Neural cell (in vitro differentiated cells): ENCODE data around the gene SH2D3A. TPM values are rescaled to one million over a fixed set of nuclear protein-coding genes. Genes with fewer than 3 reads are reported as not detected.

Source experiments
- H2AFZ ChIP-seq: fragments of 200-600, 300-800 bp; sonication (generic), shearing (Covaris generic); 2 replicates; pipeline ENCODE4 v1.6.0; 2014; ENCODE audit warnings: low read depth, mild to moderate bottlenecking, antibody characterized with exemption, low read length, moderate library complexity
- H3F3A ChIP-seq: fragments of 200-600 bp; shearing (Covaris generic); 2 replicates; pipeline ENCODE4 v1.6.1; 2016; ENCODE audit warnings: mild to moderate bottlenecking, moderate library complexity, mixed read lengths, antibody characterized with exemption, low read length; ENCODE audit not compliant: insufficient read depth, poor library complexity, severe bottlenecking
- H3K27ac ChIP-seq: fragments of 200-600, 300-800 bp; sonication (generic), shearing (Covaris generic); 2 replicates; pipeline ENCODE4 v1.5.1; 2014; ENCODE audit warnings: mild to moderate bottlenecking, low read length, moderate library complexity
- H3K27me3 ChIP-seq: fragments of 300-800, 200-600 bp; sonication (generic), shearing (Covaris generic); 2 replicates; pipeline ENCODE4 v1.6.0; 2014; ENCODE audit warnings: mild to moderate bottlenecking, low read depth, low read length, moderate library complexity; ENCODE audit not compliant: insufficient read depth
- H3K36me3 ChIP-seq: fragments of 300-800, 200-600 bp; sonication (generic), shearing (Covaris generic); 2 replicates; pipeline ENCODE4 v1.5.1; 2014; ENCODE audit warnings: mild to moderate bottlenecking, antibody characterized with exemption, low read length, moderate library complexity; ENCODE audit not compliant: insufficient read depth
- H3K4me2 ChIP-seq: fragments of 300-800, 200-600 bp; sonication (generic), shearing (Covaris generic); 2 replicates; pipeline ENCODE4 v1.6.0; 2014; ENCODE audit warnings: mild to moderate bottlenecking, low read length
- H3K4me3 ChIP-seq: fragments of 300-800, 200-600 bp; sonication (generic), shearing (Covaris generic); 2 replicates; pipeline ENCODE4 v1.5.1; 2014; ENCODE audit warnings: mild to moderate bottlenecking, low read length, moderate library complexity
- H3K79me2 ChIP-seq: fragments of 200-600 bp; shearing (Covaris generic); replicated peaks from 2 replicates; pipeline ENCODE4 v1.6.0; 2014; ENCODE audit warnings: mild to moderate bottlenecking, low read length, moderate library complexity; ENCODE audit not compliant: insufficient read depth
- H3K9ac ChIP-seq: fragments of 300-800, 200-600 bp; sonication (generic), shearing (Covaris generic); 2 replicates; pipeline ENCODE4 v1.6.1; 2016; ENCODE audit warnings: mild to moderate bottlenecking, low read length, mixed read lengths
- H3K9me2 ChIP-seq: fragments of 200-600 bp; shearing (Covaris generic); 2 replicates; pipeline ENCODE4 v1.6.1; 2016; ENCODE audit warnings: mild to moderate bottlenecking, low read length, mixed read lengths; ENCODE audit not compliant: insufficient read depth
- H3K9me3 ChIP-seq: fragments of 200-600, 300-800 bp; sonication (generic), shearing (Covaris generic); 2 replicates; pipeline ENCODE4 v1.6.1; 2016; ENCODE audit warnings: mild to moderate bottlenecking, mixed run types, low read length, moderate library complexity, mixed read lengths
- H4K20me1 ChIP-seq: fragments of 200-600 bp; shearing (Covaris generic); 2 replicates; pipeline ENCODE4 v1.6.1; 2016; ENCODE audit warnings: mild to moderate bottlenecking, mixed run types; ENCODE audit not compliant: insufficient read depth
- EP300 ChIP-seq: fragments of 450-650 bp; conservative IDR thresholded peaks from 2 replicates; pipeline ENCODE4 v1.6.1; 2014; ENCODE audit warnings: antibody characterized with exemption, mild to moderate bottlenecking, moderate library complexity; ENCODE audit not compliant: poor library complexity, severe bottlenecking
- EZH2 ChIP-seq: fragments of 200-600, 300-800 bp; shearing (Covaris generic), sonication (generic); IDR thresholded peaks from 2 replicates; pipeline ENCODE4 v1.6.1; 2014; ENCODE audit warnings: antibody characterized with exemption, low read length, borderline replicate concordance, mild to moderate bottlenecking; ENCODE audit not compliant: insufficient read depth, poor library complexity, severe bottlenecking
- MXI1 ChIP-seq: fragments of 450-650 bp; conservative IDR thresholded peaks from 2 replicates; pipeline ENCODE4 v1.6.1; 2014; ENCODE audit warnings: antibody characterized with exemption, mild to moderate bottlenecking; ENCODE audit not compliant: poor library complexity, severe bottlenecking
- POLR2AphosphoS5 ChIP-seq: IDR thresholded peaks from 2 replicates; pipeline ENCODE4 v1.6.1; 2012
- RAD21 ChIP-seq: fragments of 450-650 bp; conservative IDR thresholded peaks from 2 replicates; pipeline ENCODE4 v1.6.1; 2014; ENCODE audit warnings: antibody characterized with exemption, mild to moderate bottlenecking, moderate library complexity
- SMC3 ChIP-seq: fragments of 450-650 bp; conservative IDR thresholded peaks from 2 replicates; pipeline ENCODE4 v1.6.1; 2014; ENCODE audit warnings: antibody characterized with exemption, mild to moderate bottlenecking, moderate library complexity; ENCODE audit not compliant: poor library complexity
- TAF1 ChIP-seq: IDR thresholded peaks from 2 replicates; pipeline ENCODE4 v1.6.1; 2012; ENCODE audit warnings: low read depth
- polyA plus RNA-seq: library from polyadenylated mRNA; depleted of rRNA; stranded (reverse); fragments of >200 nt; gene quantifications from 2 replicates; pipeline ENCODE4 v1.2.3, GENCODE V29; 2014
- TF ChIP-seq, protein P1 (sequence below): fragments of 450-650 bp; IDR thresholded peaks from 2 replicates; pipeline ENCODE4 v1.5.1; 2014; ENCODE audit warnings: antibody characterized with exemption, mild to moderate bottlenecking, moderate library complexity; ENCODE audit not compliant: poor library complexity, severe bottlenecking
- TF ChIP-seq, protein P2 (sequence below): IDR thresholded peaks from 2 replicates; pipeline ENCODE4 v1.6.1; 2012; ENCODE audit warnings: borderline replicate concordance

Gene SH2D3A
- polyA plus RNA-seq, 1 donor from 2014 or later: 3.6 TPM

DNA sequence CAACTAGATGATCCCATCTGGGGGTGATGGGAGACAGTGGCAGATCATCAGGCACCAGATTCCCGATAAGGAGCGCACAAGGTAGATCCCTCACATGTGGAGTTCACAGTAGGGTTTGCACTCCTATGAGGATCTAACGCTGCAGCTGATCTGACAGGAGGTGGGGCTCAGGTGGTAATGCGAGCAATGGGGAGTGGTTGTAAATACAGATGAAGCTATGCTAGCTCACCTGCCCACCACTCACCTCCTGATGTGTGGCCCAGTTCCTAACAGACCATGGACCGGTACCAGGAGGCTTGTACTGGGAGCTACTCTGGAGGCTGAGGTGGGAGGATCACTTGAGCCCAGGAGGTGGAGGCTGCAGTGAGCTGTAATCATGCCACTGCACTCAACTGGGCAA, 40.1 kb upstream of the SH2D3A start:
- H3K9me3 ChIP-seq: no peaks in the 10 kb centered on the region
- H3K4me3 ChIP-seq: no peak overlapping the region
- H3K27ac ChIP-seq: no peak overlapping the region
- H3K27me3 ChIP-seq: no peaks in the 10 kb centered on the region
- no peaks in the 10 kb centered on the region for H4K20me1 ChIP-seq
- no peaks in the 10 kb centered on the region for H3K36me3 ChIP-seq
- TF ChIP-seq, protein P1, sequence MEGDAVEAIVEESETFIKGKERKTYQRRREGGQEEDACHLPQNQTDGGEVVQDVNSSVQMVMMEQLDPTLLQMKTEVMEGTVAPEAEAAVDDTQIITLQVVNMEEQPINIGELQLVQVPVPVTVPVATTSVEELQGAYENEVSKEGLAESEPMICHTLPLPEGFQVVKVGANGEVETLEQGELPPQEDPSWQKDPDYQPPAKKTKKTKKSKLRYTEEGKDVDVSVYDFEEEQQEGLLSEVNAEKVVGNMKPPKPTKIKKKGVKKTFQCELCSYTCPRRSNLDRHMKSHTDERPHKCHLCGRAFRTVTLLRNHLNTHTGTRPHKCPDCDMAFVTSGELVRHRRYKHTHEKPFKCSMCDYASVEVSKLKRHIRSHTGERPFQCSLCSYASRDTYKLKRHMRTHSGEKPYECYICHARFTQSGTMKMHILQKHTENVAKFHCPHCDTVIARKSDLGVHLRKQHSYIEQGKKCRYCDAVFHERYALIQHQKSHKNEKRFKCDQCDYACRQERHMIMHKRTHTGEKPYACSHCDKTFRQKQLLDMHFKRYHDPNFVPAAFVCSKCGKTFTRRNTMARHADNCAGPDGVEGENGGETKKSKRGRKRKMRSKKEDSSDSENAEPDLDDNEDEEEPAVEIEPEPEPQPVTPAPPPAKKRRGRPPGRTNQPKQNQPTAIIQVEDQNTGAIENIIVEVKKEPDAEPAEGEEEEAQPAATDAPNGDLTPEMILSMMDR: no peak
- TF ChIP-seq MXI1: no peak
- no peak for TF ChIP-seq POLR2AphosphoS5
- no peak for TF ChIP-seq EZH2
- TF ChIP-seq EP300: no peak
- TF ChIP-seq RAD21: no peak
- TF ChIP-seq, protein P2, sequence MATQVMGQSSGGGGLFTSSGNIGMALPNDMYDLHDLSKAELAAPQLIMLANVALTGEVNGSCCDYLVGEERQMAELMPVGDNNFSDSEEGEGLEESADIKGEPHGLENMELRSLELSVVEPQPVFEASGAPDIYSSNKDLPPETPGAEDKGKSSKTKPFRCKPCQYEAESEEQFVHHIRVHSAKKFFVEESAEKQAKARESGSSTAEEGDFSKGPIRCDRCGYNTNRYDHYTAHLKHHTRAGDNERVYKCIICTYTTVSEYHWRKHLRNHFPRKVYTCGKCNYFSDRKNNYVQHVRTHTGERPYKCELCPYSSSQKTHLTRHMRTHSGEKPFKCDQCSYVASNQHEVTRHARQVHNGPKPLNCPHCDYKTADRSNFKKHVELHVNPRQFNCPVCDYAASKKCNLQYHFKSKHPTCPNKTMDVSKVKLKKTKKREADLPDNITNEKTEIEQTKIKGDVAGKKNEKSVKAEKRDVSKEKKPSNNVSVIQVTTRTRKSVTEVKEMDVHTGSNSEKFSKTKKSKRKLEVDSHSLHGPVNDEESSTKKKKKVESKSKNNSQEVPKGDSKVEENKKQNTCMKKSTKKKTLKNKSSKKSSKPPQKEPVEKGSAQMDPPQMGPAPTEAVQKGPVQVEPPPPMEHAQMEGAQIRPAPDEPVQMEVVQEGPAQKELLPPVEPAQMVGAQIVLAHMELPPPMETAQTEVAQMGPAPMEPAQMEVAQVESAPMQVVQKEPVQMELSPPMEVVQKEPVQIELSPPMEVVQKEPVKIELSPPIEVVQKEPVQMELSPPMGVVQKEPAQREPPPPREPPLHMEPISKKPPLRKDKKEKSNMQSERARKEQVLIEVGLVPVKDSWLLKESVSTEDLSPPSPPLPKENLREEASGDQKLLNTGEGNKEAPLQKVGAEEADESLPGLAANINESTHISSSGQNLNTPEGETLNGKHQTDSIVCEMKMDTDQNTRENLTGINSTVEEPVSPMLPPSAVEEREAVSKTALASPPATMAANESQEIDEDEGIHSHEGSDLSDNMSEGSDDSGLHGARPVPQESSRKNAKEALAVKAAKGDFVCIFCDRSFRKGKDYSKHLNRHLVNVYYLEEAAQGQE: no peak
- H3K9ac ChIP-seq: no peak overlapping the region
- no peak overlapping the region for H2AFZ ChIP-seq
- H3K4me2 ChIP-seq: no peak overlapping the region
- H3F3A ChIP-seq: no peaks in the 10 kb centered on the region
- no peaks in the 10 kb centered on the region for H3K9me2 ChIP-seq
- no peaks in the 10 kb centered on the region for H3K79me2 ChIP-seq

DNA sequence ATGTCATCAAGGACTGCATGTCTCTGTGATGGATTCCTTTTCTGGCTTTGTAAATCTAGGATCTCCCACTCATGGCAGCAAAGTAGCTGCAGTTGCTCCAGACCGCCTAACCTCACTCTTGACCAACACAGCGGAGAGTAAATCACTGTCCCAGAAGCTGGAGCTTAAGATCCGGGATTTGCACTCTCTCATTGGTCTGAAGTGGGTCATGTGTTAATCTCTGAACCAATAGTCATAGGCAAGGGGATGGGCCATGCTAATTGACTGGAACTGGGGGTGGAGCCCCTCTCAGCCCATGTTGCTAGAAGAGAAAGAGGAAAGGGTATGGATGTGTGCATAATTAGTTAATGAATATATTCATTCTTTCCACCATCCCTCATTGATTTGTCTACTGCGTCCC, 39.3 kb upstream of the SH2D3A start:
- H3K27me3 ChIP-seq: no peaks in the 10 kb centered on the region
- no peaks in the 10 kb centered on the region for H4K20me1 ChIP-seq
- TF ChIP-seq EZH2: no peak
- TF ChIP-seq, protein P1: no peak
- no peak for TF ChIP-seq TAF1
- TF ChIP-seq, protein P2: no peak
- TF ChIP-seq SMC3: no peak
- no peak for TF ChIP-seq EP300
- no peak for TF ChIP-seq RAD21
- H3K9me2 ChIP-seq: no peaks in the 10 kb centered on the region
- no peaks in the 10 kb centered on the region for H3K36me3 ChIP-seq
- no peak overlapping the region for H3K27ac ChIP-seq
- H3K4me3 ChIP-seq: no peak overlapping the region
- H3K79me2 ChIP-seq: no peaks in the 10 kb centered on the region
- no peak overlapping the region for H2AFZ ChIP-seq
- H3K9me3 ChIP-seq: no peaks in the 10 kb centered on the region
- no peak overlapping the region for H3K4me2 ChIP-seq
- no peak overlapping the region for H3K9ac ChIP-seq
- no peaks in the 10 kb centered on the region for H3F3A ChIP-seq
